Epidermal melanocyte (primary cell): Measurements from ENCODE around the gene POLR1G.

ENCODE experiments used
- DNase-seq: peaks from one replicate; pipeline ENCODE4 v3.0.0; 2011; ENCODE audit warnings: low spot score; ENCODE audit not compliant: insufficient read length

The POLR1G gene

DNA sequence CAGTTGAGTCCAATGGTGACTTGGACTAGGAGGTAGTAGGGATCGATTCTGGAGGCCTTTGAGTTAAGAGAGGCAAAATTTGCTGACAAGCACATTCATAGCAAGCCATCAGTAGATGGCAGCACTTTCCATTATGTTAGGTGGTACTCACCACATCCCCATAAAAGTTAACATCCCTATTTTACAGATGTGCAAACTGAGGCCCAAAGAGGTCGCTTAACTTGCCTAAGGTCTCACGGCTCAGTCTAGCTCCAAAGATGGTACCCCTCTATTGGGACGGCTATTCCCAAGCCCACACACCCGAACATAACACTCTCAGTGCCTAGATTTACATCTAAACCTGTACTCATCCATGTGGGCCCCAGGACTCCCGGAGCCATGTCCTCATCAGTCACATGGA, 39.9 kb downstream of the POLR1G start:
- DNase-seq: no peak

DNA sequence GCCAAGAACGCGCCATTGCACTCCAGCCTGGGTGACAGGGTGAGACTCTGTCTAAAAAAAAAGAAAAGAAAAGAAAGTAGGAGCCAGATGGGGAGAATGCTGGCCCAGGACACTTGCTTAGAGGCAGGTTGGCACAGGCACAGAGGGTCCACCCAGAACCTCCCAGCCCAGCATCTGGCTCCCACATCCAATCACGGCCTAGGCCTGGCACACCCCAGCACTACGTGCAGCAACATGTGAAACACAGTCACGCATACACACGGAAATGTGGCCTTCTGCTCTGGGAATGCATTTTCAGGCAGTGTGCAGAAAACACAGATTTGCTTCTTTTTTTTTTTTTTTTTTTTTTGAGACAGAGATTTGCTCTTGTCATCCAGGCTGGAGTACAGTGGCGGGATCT, 40.5 kb downstream of the POLR1G start:
- no peak for DNase-seq

DNA sequence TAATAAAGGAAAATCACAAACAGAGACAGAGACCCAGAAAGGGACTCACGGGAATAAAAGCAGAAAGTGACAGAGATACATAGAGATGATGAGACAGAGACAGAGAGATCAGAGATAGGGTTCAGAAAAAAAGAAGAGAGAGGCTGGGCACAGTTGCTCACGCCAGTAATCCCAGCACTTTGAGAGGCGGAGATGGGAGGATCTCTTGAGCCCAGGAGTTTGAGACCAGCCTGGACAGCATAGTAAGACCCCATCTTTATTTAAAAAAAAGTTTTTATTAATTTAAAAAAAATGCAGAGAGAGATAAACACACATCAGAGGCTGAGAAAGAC, 41.9 kb downstream of the POLR1G start:
- DNase-seq: no peak

DNA sequence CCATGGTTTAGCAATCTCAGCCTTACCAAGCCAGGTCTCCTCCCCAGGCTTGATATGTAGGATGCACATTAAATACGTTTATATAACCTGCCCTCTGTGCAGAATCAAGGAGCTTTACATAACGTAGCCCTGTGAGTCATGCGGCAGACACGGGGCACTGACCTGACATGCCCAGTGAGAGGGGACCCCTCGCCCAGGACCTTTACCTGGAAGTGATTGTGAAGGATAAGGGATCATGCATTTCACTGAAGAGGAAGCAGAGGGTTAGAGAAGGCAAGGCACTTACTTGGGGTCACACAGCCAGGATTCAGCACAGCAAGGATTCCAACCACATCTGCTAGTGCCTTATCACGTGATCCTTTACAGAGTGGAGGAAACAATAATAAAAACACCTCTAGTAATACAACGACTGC, 42.4 kb downstream of the POLR1G start:
- DNase-seq: no peak

DNA sequence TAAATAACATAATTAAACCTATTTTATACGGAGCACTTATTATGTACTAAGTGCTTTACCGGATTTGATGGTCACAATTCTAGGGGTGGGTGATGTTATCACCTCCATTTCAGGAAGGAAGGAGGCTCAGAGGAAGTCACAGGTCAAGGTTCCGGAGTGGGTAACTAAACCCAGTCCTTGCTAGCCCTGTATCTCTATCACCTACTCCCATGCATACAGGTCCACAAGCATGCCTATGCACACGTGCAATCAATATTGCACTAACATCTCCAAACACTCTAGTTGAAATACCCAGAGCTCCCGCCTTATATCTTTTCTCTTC, 43.5 kb downstream of the POLR1G start:
- DNase-seq: no peak

DNA sequence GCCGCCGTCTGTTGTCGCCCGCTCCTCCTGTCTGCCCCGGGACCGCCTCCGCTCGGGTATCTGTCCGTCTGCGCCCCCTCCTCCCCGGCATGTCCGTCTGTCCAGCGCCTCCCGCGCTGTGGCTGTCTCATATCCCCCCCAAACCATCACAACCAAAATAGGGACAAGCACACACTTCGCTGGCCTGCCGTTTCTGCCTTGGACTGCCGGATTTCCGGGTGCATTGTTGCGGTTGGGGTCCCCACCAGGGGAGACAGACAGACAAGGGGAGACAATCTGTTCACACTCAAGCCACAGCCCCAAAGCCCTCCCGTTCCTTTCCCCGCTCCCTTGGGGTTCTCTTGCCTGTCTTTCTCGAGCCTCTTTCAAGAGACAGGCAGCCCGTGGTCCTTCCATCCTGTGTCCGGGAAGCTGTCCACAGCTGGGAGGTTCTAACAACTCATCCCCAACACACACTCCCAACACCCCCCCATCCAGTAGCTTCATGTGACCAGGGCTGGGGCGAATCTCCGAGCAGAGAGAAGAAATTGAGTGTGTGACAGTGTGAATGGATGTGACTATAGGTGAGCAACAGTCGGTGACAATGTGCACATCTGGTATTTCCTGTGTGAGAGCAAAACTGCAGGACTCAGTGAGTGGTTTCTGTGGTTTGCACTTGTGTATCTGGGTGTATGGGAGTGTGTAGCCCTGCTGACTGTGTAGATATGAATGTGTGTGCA, 44.8 kb downstream of the POLR1G start:
- no peak for DNase-seq

DNA sequence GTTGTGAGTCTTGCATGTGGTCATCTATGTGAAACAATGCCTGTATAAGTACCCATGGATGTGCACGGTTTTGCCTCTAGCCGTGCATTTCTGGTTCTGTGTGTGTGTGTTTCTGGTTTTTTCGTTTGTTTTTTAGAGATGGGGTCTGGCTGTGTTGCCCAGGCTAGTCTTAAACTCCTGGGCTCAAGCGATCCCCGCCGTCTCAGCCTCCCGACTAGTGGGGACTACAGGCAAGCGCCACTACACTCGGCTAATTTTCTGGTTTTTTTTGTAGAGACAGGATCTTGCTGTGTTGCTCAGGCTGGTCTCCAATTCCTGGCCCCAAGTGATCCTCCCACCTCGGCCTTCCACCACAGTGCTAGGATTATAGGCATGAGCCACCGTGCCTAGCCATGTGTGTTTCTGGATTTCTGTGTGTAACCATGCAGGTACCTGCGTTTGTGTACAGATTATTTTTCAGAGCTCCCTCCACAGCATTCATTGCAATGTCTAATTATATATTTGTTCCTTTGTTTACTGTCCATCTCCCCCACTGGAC, 45.5 kb downstream of the POLR1G start:
- DNase-seq: no peak

DNA sequence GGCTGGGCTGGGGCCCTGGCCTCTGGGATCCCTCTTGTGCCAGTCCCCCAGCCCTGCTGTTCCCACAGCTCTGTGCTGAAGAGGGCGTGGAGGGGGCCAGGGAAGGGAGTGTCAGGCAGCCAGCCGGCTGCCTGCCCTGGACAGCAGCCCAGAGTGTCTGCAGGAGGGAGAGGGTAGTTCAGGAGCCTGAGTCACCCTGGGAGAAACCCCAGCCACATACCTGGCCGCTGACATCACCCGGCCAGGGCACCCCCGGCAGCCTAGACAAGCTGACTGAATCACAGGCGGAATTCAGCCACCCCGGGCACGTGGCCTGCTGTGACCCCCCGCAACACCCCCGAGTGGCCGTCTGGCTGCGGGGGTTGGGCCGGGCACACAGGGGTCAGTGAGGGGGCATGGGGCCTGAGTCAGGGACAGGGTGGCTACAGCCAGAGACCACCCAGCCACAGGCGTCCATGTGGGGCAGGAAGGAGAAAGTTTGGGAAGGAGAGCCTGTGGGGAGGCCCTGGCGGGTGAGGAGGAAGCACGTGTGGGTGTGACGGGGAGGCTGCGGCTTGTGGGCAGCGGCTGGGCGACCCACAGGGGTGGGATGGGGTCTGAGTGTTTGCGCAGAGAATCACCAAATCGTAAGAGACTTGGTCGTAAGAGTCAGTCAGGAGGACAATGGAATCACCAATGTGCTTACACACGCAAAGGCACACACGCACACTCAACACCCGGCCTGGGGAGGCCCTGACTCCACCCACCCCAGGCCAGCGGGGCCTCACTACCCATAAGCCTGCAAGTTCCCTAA, 49.5 kb downstream of the POLR1G start:
- peak; percentile 71 for DNase-seq

DNA sequence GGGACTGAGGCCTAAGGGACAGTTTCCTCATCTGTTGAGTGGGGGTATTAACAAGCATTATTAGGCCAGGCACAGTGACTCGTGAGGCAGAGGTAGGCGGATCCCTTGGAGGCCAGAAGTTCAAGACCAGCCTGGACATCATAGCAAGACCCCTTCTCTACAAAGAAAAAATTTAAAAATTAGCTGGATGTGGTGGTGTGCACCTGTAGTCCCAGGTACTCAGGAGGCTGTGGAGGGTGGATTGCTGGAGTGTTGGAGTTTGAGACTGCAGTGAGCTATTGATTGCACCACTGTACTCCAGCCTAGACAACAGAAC, 50.0 kb downstream of the POLR1G start:
- no peak for DNase-seq

DNA sequence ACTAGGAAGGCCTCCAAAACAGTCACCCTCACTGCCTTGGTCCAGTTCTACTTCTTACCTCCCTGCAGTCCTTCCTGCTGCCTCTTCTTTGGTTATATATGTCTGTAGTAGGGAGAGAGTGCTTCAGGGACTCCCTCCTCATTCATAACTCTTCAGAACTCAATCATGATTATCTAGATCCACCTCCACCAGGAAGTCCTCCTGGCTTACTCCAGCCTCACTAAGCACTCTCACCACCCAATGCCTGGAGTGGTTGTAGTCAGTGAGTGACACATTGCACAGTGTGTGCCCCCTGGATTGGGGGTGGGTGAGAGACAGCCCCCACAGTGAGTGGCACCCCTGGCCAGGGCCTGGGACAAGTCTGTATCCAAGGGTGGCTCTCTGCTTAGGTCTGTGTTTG, 51.3 kb downstream of the POLR1G start:
- no peak for DNase-seq
